GM18870 (cell line): Measurements from ENCODE around the gene TEAD1.

ENCODE experiments used
- ATAC-seq: cut with Tn5 transposase; IDR thresholded peaks from one replicate; pipeline ENCODE4 v1.9.1; 2021; ENCODE audit warnings: moderate library complexity; ENCODE audit not compliant: unreplicated experiment

The TEAD1 gene

GRCh38 chr11:12918667-12919066 lies 244.4 kb downstream of the TEAD1 start:
- no peak for ATAC-seq

- ATAC-seq, result no peak
Observed at GRCh38 chr11:12922418-12922817, 248.2 kb downstream of the TEAD1 start.

GRCh38 chr11:12922980-12923507 lies 248.8 kb downstream of the TEAD1 start:
- no peak for ATAC-seq

- ATAC-seq, result no peak
Observed at GRCh38 chr11:12924650-12925049, 250.4 kb downstream of the TEAD1 start.

GRCh38 chr11:12925520-12925919 lies 251.3 kb downstream of the TEAD1 start:
- no peak for ATAC-seq

GRCh38 chr11:12927221-12927620 lies 253.0 kb downstream of the TEAD1 start:
- no peak for ATAC-seq

- ATAC-seq, result no peak
Observed at GRCh38 chr11:12927886-12928285, 253.7 kb downstream of the TEAD1 start.

- no peak for ATAC-seq
Observed at GRCh38 chr11:12930850-12931249, 256.6 kb downstream of the TEAD1 start.

GRCh38 chr11:12932485-12932884 lies 258.3 kb downstream of the TEAD1 start:
- ATAC-seq, result no peak

- ATAC-seq, result no peak
Observed at GRCh38 chr11:12936200-12936599, 262.0 kb downstream of the TEAD1 start.

GRCh38 chr11:12938590-12939247 lies 264.5 kb downstream of the TEAD1 start:
- ATAC-seq, result no peak

GRCh38 chr11:12941671-12942070 lies 267.4 kb downstream of the TEAD1 start:
- ATAC-seq, result no peak

GRCh38 chr11:12942157-12942556 lies 267.9 kb downstream of the TEAD1 start:
- no peak for ATAC-seq

- ATAC-seq, result no peak
Observed at GRCh38 chr11:12943311-12943710, 269.1 kb downstream of the TEAD1 start.

GRCh38 chr11:12944889-12945288 lies 270.7 kb downstream of the TEAD1 start:
- ATAC-seq, result no peak

GRCh38 chr11:12949453-12949852 lies 275.2 kb downstream of the TEAD1 start:
- peak; percentile 55 for ATAC-seq

- ATAC-seq, result no peak
Observed at GRCh38 chr11:12950670-12951069, 276.4 kb downstream of the TEAD1 start.

GRCh38 chr11:12951376-12951775 lies 277.2 kb downstream of the TEAD1 start:
- no peak for ATAC-seq

GRCh38 chr11:12952094-12952493 lies 277.9 kb downstream of the TEAD1 start:
- ATAC-seq, result no peak

- ATAC-seq, result no peak
Observed at GRCh38 chr11:12958986-12959385, 284.8 kb downstream of the TEAD1 start.

GRCh38 chr11:12961615-12962014 lies 287.4 kb downstream of the TEAD1 start:
- ATAC-seq, result no peak

GRCh38 chr11:12962306-12962705 lies 288.1 kb downstream of the TEAD1 start:
- ATAC-seq, result no peak

- no peak for ATAC-seq
Observed at GRCh38 chr11:12963051-12963450, 288.8 kb downstream of the TEAD1 start.
